Suprapubic skin (tissue), 4 donors: ENCODE data around the gene LDHAL6A. TPM values are rescaled to one million over a fixed set of nuclear protein-coding genes. Genes with fewer than 3 reads are reported as not detected.
A peak's percentile ranks its signal among the peaks of the same experiment; 100 is the strongest.
"Not testable (repeated sequence)": the region's sequence is repeated elsewhere in the genome, so short reads cannot be mapped to it uniquely, and the experiment has no call there.

ENCODE experiments used
- DNase-seq, 2 donors: peaks; one replicate each; pipeline ENCODE4 v3.0.0-alpha.2; 2019; ENCODE audit warnings: low spot score in 2 of 2
- H3K27ac ChIP-seq: fragments of 200-600 bp; sonication (generic); one replicate; pipeline ENCODE4 v1.5.1; 2019
- H3K27me3 ChIP-seq: fragments of 200-600 bp; sonication (generic); one replicate; pipeline ENCODE4 v1.5.1; 2019
- H3K36me3 ChIP-seq: fragments of 200-600 bp; sonication (generic); one replicate; pipeline ENCODE4 v1.5.1; 2019
- H3K4me1 ChIP-seq: fragments of 200-600 bp; sonication (generic); one replicate; pipeline ENCODE4 v1.5.1; 2019
- H3K4me3 ChIP-seq: fragments of 200-600 bp; sonication (generic); one replicate; pipeline ENCODE4 v1.5.1; 2019; ENCODE audit warnings: mild to moderate bottlenecking
- H3K9me3 ChIP-seq: fragments of 200-600 bp; sonication (generic); one replicate; pipeline ENCODE4 v1.5.1; 2019
- EP300 ChIP-seq: sonication (generic); formaldehyde crosslinking; IDR thresholded peaks from one replicate; pipeline ENCODE4 v1.6.1; 2017; ENCODE audit warnings: antibody characterized with exemption
- POLR2A ChIP-seq, 2 donors: fragments of 450-650 bp; IDR thresholded peaks; one replicate each; pipeline ENCODE4 v1.6.1; 2017; ENCODE audit warnings: antibody characterized with exemption in 2 of 2, mild to moderate bottlenecking in 2 of 2, moderate library complexity in 2 of 2
- POLR2AphosphoS5 ChIP-seq, 3 donors: sonication (generic); formaldehyde crosslinking; IDR thresholded peaks; one replicate each; pipeline ENCODE4 v1.6.1; 2017; ENCODE audit warnings: antibody characterized with exemption in 3 of 3
- WGBS: methylation state at CpG from one replicate; pipeline ENCODE4 v1.1.5; 2018; 5-methylcytosine and 5-hydroxymethylcytosine counted together
- total RNA-seq, 4 donors: library from RNA; depleted of rRNA; stranded (reverse); fragments of >200 nt; gene quantifications; one replicate each; pipeline ENCODE4 v1.1.0, GENCODE V29; 2016
- TF ChIP-seq, protein P1 (sequence below), 2 donors: fragments of 200-600 bp in 1 of 2; fragments of 450-650 bp in 1 of 2; sonication (generic) in 1 of 2; IDR thresholded peaks; one replicate each; pipeline ENCODE4 v1.5.1; 2016 to 2019; ENCODE audit warnings: antibody characterized with exemption in 2 of 2, mild to moderate bottlenecking in 1 of 2, moderate library complexity in 1 of 2

Gene LDHAL6A
- total RNA-seq, result not detected

DNA sequence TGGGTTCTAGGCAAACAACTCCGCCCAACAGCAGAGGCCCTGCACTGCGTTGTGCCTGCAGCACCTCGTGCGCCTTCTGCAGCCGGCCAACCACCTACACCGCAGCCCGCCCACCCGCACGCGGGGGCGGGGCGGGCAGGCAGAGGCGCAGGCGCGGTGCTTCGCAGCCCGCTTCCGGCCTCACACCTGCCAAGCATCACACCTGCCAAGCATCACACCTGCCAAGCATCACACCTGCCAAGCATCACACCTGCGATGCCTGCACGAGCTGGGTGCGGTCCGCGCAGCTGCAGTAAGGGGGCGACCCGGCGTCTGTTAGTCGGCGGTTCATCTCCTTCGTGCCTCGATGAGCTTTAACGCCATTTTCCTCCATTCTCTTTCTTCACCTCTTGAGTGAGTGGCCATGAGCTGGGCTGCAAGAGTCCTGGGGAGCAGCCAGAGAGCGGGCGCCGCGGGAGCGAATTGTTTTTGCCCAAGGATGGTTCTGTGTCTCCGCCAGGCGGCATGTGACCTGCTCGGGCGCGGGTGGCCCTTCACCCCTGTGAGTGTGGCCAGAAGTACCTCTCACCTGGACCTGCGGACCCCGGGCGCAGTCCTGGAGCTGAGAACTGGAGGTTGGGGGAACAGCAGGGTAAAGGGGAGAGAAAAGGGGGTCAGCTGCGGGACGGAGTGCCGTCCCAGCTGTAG lies at the start of gene LDHAL6A:
LDHAL6A (plus strand) TSS at position 171 of the 687 bp plus-strand sequence. CDS start 825 bp downstream, outside the sequence.
- 77% methylated on average over 29 of the region's 47 CpGs for WGBS
- H3K4me1 ChIP-seq, result no peaks in the 10 kb centered on the region
- DNase-seq, result no peak
- no peaks in the 10 kb centered on the region for H3K36me3 ChIP-seq
- H3K27me3 ChIP-seq, result peaks cover 3% of the 10 kb centered on the region
- no peaks in the 10 kb centered on the region for H3K9me3 ChIP-seq
- no peak within 1 kb of the TSS for H3K4me3 ChIP-seq
- TF ChIP-seq, protein P1, sequence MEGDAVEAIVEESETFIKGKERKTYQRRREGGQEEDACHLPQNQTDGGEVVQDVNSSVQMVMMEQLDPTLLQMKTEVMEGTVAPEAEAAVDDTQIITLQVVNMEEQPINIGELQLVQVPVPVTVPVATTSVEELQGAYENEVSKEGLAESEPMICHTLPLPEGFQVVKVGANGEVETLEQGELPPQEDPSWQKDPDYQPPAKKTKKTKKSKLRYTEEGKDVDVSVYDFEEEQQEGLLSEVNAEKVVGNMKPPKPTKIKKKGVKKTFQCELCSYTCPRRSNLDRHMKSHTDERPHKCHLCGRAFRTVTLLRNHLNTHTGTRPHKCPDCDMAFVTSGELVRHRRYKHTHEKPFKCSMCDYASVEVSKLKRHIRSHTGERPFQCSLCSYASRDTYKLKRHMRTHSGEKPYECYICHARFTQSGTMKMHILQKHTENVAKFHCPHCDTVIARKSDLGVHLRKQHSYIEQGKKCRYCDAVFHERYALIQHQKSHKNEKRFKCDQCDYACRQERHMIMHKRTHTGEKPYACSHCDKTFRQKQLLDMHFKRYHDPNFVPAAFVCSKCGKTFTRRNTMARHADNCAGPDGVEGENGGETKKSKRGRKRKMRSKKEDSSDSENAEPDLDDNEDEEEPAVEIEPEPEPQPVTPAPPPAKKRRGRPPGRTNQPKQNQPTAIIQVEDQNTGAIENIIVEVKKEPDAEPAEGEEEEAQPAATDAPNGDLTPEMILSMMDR (IDR thresholded peaks at IDR 0.05), result no peak
- TF ChIP-seq EP300 (no peak), POLR2AphosphoS5 (IDR thresholded peaks at IDR 0.05) (no peak), POLR2A (IDR thresholded peaks at IDR 0.05) (no peak)
- H3K27ac ChIP-seq, result no peak within 1 kb of the TSS

DNA sequence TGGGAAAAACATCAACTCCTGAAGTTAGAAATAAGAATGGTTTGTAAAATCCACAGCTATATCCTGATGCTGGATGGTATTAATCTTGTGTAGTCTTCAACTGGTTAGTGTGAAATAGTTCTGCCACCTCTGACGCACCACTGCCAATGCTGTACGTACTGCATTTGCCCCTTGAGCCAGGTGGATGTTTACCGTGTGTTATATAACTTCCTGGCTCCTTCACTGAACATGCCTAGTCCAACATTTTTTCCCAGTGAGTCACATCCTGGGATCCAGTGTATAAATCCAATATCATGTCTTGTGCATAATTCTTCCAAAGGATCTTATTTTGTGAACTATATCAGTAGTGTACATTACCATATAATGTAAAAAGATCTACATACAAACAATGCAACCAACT lies 48.3 kb upstream of the LDHAL6A start:
- H3K27me3 ChIP-seq, H3K4me1 ChIP-seq, H3K27ac ChIP-seq, H3K9me3 ChIP-seq, DNase-seq, H3K4me3 ChIP-seq: not testable (repeated sequence)
- WGBS, result 43% methylated on average over 3 of the region's 3 CpGs
- peaks cover 62% of the 10 kb centered on the region for H3K36me3 ChIP-seq

DNA sequence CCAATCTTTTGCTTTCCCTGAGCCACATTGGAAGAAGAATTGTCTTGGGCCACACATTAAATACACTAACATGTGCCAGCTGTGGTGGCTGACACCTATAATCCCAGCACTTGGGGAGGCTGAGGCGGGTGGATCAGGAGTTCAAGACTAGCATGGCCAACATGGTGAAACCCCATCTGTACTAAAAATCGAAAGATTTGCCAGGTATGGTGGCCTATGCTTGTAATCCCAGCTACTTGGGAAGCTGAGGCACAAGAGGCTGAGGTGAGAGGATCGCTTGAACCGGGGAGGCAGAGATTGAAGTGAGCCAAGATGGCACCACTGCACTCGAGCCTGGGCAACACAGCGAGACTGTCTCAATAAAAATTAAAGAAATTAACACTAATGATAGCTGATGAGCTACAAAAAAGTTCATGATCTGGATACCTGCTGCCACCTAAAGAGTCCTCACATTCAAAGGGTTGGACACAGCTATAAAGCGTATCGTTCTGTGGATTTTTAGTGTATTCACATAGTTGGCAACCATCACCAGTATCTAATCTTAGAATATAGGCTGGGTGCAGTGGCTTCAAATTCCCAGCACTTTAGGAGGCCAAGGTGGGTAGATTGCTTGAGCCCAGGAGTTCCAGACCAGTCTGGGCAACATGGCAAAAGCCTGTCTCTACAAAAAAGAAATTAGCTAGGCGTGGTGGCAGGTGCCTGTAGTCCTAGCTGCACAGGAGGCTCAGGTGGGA lies 46.9 kb upstream of the LDHAL6A start:
- Histone ChIP-seq H3K27me3 (no peaks in the 10 kb centered on the region), H3K36me3 (peaks cover 49% of the 10 kb centered on the region), H3K4me3 (no peak overlapping the region), H3K9me3 (no peaks in the 10 kb centered on the region), H3K4me1 (peaks cover 8% of the 10 kb centered on the region), H3K27ac (peak overlapping the region; percentile 7)
- TF ChIP-seq EP300, result no peak
- 89% methylated on average over 9 of the region's 9 CpGs for WGBS
- DNase-seq, result no peak

DNA sequence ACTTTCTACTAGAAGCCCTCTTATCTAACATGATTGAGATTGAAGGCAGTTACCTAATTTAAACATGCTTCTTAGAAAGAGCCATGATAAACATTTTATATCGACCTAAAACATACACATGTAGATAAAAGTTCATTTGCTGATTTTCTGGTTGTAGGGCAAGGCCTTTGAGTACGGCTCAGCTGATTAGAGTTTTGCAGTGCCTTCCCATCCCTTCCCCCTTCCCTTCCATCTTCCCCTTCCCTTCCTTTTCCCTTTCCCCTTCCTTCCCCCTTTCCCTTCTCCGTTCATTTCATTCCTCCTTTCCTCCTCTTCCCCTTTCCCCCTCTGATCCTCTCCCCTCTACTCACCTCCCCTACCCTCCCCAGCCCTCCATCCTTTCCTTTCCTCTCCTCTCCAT lies 39.2 kb upstream of the LDHAL6A start:
- 88% methylated on average over 3 of the region's 3 CpGs for WGBS

DNA sequence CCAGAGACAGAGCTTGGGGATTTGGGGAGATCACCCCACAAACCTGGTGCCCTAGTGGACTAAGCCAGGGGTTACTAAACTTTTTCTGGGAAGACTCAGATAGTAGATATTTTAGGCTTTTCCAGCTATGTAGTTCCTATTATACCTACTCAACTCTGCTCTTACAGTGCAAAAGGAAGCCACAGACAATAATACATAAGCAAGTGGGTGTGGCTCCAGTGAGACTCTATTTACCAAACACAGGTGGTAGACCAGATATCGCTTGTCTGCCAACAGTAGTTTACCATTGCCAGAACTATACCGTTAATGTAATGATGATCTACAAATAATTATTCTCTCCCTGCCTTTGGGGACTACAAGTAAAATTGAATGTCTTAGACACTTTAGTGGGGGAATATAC lies 36.6 kb upstream of the LDHAL6A start:
- Histone ChIP-seq H3K27me3 (no peaks in the 10 kb centered on the region), H3K9me3 (no peaks in the 10 kb centered on the region), H3K27ac (no peak overlapping the region), H3K4me3 (no peak overlapping the region), H3K4me1 (no peaks in the 10 kb centered on the region), H3K36me3 (no peaks in the 10 kb centered on the region)
- no peak for TF ChIP-seq EP300
- TF ChIP-seq, protein P1 (IDR thresholded peaks at IDR 0.05), result no peak
- TF ChIP-seq POLR2AphosphoS5 (IDR thresholded peaks at IDR 0.05), result no peak
- TF ChIP-seq POLR2A (IDR thresholded peaks at IDR 0.05), result no peak
- 72% methylated on average over 2 of the region's 2 CpGs for WGBS
- DNase-seq, result no peak

More for the DNA sequence above, 39.2 kb upstream of the LDHAL6A start:
- no peaks in the 10 kb centered on the region for H3K27me3 ChIP-seq
- H3K4me1 ChIP-seq, result peaks cover 4% of the 10 kb centered on the region
- H3K36me3 ChIP-seq, result no peaks in the 10 kb centered on the region
- no peak for DNase-seq
- H3K27ac ChIP-seq, result no peak overlapping the region
- H3K4me3 ChIP-seq, result no peak overlapping the region
- TF ChIP-seq POLR2AphosphoS5 (IDR thresholded peaks at IDR 0.05), result no peak
- TF ChIP-seq, protein P1 (IDR thresholded peaks at IDR 0.05), result no peak
- TF ChIP-seq EP300, result no peak
- no peak for TF ChIP-seq POLR2A (IDR thresholded peaks at IDR 0.05)
- no peaks in the 10 kb centered on the region for H3K9me3 ChIP-seq

DNA sequence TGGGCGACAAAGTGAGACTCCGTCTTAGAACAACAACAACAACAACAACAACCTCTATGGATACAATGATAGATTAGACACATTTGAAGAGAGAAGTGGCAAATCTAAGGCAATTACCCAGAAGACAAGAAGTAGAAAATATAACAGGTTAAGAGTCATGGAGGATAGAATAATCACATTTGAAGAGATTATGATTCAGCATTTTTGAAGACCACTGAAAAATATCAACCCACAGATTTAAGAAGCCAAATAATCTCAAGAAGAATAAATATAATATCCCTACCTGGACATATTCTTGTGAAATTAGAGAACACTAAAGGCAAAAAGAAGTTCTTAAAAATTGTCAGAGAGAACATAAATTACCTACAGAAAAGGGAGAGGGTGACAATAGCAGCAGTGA lies 35.6 kb upstream of the LDHAL6A start:
- Histone ChIP-seq H3K4me3 (no peak overlapping the region), H3K27ac (peak overlapping the region; percentile 34), H3K36me3 (no peaks in the 10 kb centered on the region), H3K27me3 (no peaks in the 10 kb centered on the region), H3K9me3 (no peaks in the 10 kb centered on the region), H3K4me1 (no peaks in the 10 kb centered on the region)
- no peak for DNase-seq
- 98% methylated on average over 2 of the region's 2 CpGs for WGBS
- TF ChIP-seq, protein P1 (IDR thresholded peaks at IDR 0.05), result no peak
- TF ChIP-seq EP300 (no peak), POLR2AphosphoS5 (IDR thresholded peaks at IDR 0.05) (no peak), POLR2A (IDR thresholded peaks at IDR 0.05) (no peak)
